ENCODE data around the gene ZNF175. TPM values are rescaled to one million over a fixed set of nuclear protein-coding genes. Genes with fewer than 3 reads are reported as not detected.

ZNF175 gene
- total and polyA plus RNA-seq, 9 of the 15 experiments (the other 6 are each of a cell fraction or from before 2014, with no cell fraction given), result 3.7 to 37.9 (median 14.0) TPM

GRCh38 chr19:51546107-51546649 lies 24.9 kb upstream of the ZNF175 start (continued):
- TF ChIP-seq TCF3 (CRISPR knock-in tag; IDR thresholded peaks at IDR 0.05) (no peak), PTRF (tag; IDR thresholded peaks at IDR 0.05) (peak; percentile 72), ID3 (CRISPR knock-in tag; IDR thresholded peaks at IDR 0.05) (peak; percentile 35; the same call in 1 of the 2 replicates), ID3 (tag; IDR thresholded peaks at IDR 0.05) (peak; percentile 88; the same call in 1 of the 2 replicates), ZNF785 (CRISPR knock-in tag; IDR thresholded peaks at IDR 0.05) (no peak), NFYB (IDR thresholded peaks at IDR 0.05; ENCODE audit: extremely low read depth, insufficient read length) (no peak), GABPB1 (CRISPR knock-in tag; IDR thresholded peaks at IDR 0.05) (no peak), ZBTB26 (CRISPR knock-in tag; IDR thresholded peaks at IDR 0.05) (no peak), TGIF2 (CRISPR knock-in tag; IDR thresholded peaks at IDR 0.05) (no peak), U2AF1 (optimal IDR thresholded peaks at IDR 0.05; ENCODE audit: low read depth, low read length) (no peak), RBBP5 (IDR thresholded peaks at IDR 0.05; ENCODE audit: borderline replicate concordance, insufficient read depth, low read length, poor library complexity, severe bottlenecking) (no peak), ZNF253 (CRISPR knock-in tag; conservative IDR thresholded peaks at IDR 0.05) (0 out of 2 replicates have a peak, but pooled peaks have one; percentile 7), TCFL5 (CRISPR knock-in tag; conservative IDR thresholded peaks at IDR 0.05) (0 out of 2 replicates have a peak, but pooled peaks have one; percentile 2), ZNF717 (CRISPR knock-in tag; IDR thresholded peaks at IDR 0.05) (no peak), NCOA1 (IDR thresholded peaks at IDR 0.05; ENCODE audit: low read depth) (no peak), HNRNPH1 (optimal IDR thresholded peaks at IDR 0.05; ENCODE audit: low read depth, low read length) (no peak), MEIS2 (IDR thresholded peaks at IDR 0.05; ENCODE audit: partially characterized antibody) (no peak), ZNF644 (tag; IDR thresholded peaks at IDR 0.05; ENCODE audit: low read depth) (peak; percentile 82; the same call in 1 of the 2 replicates), ZNF764 (CRISPR knock-in tag; IDR thresholded peaks at IDR 0.05; ENCODE audit: low read depth) (peak; percentile 17; the same call in 1 of the 2 replicates), ZBTB5 (IDR thresholded peaks at IDR 0.05) (no peak), ZNF655 (CRISPR knock-in tag; IDR thresholded peaks at IDR 0.05) (0 out of 2 replicates have a peak, but pooled peaks have one; percentile 10), ZBTB17 (CRISPR knock-in tag; IDR thresholded peaks at IDR 0.05) (no peak), RAD51 (IDR thresholded peaks at IDR 0.05; ENCODE audit: borderline replicate concordance, low read depth) (no peak), CHD4 (IDR thresholded peaks at IDR 0.05; ENCODE audit: insufficient read depth, insufficient replicate concordance, low read depth, low read length, poor library complexity, severe bottlenecking) (no peak), ZNF551 (CRISPR knock-in tag; IDR thresholded peaks at IDR 0.05) (no peak)

All from K562 (cell line).